GM12878 (cell line): ENCODE measurements around the gene CD3G. TPM values are rescaled to one million over a fixed set of nuclear protein-coding genes. Genes with fewer than 3 reads are reported as not detected.

Experiments used
- ATAC-seq: fragments of 200-7000 bp; cut with Tn5 transposase; 3 replicates; pipeline ENCODE4 v1.9.1; 2020; ENCODE audit warnings: mild to moderate bottlenecking, moderate library complexity
- BruUV-seq: library from RNA; stranded (reverse); fragments of 400-500 nt; replicated peaks from 2 replicates; lab custom pipeline; 2021; lab: Mats Ljungman, UMichigan
- CTCF ChIA-PET: fragments of 300-600 bp; sonication (Branson Sonifier 250); formaldehyde crosslinking; extraction: SDS; loops from one replicate; lab custom pipeline; 2021; ENCODE audit warnings: inconsistent platforms; lab: Yijun Ruan, JAX
- POLR2A ChIA-PET: fragments of 350-600 bp; formaldehyde crosslinking; extraction: SDS; loops from one replicate; lab custom pipeline; 2021; ENCODE audit warnings: inconsistent platforms; lab: Charles Lee
- RAD21 ChIA-PET: fragments of 300-600 bp; sonication (Branson Sonifier 250); formaldehyde crosslinking; loops from one replicate; lab custom pipeline; 2023; ENCODE audit warnings: antibody characterized with exemption; ENCODE audit not compliant: unreplicated experiment; lab: Charles Lee
- SMC1A ChIA-PET: fragments of 300-600 bp; sonication (Branson Sonifier 250); formaldehyde crosslinking; loops from one replicate; lab custom pipeline; 2023; ENCODE audit not compliant: unreplicated experiment, uncharacterized antibody; lab: Charles Lee
- DNase-seq: peaks from one replicate; pipeline ENCODE4 v3.0.0-alpha.2; 2011; ENCODE audit warnings: low read depth, low spot score
- FAIRE-seq: peaks from 3 replicates; lab custom pipeline; 2011; peaks lifted over from hg19 to GRCh38; lab: Jason Lieb, UNC
- H2AFZ ChIP-seq: 2 replicates; pipeline ENCODE4 v1.6.0; 2011; ENCODE audit warnings: low read depth, low read length, control low read depth; ENCODE audit not compliant: control insufficient read depth
- H3K27ac ChIP-seq: 2 replicates; pipeline ENCODE4 v1.5.1; 2011; ENCODE audit warnings: control low read depth; ENCODE audit not compliant: control insufficient read depth, insufficient read depth
- H3K27me3 ChIP-seq, 2 experiments: replicated peaks in 1 of 2; 2 replicates each; pipeline versions ENCODE4 v1.6.0 to v1.6.1; 2011; ENCODE audit warnings: low read length in 1 of 2; ENCODE audit not compliant: control insufficient read depth in 2 of 2, insufficient read depth in 2 of 2
- H3K36me3 ChIP-seq, 2 experiments: 2 replicates each; pipeline ENCODE4 v1.5.1; 2011; ENCODE audit warnings: low read length in 1 of 2; ENCODE audit not compliant: control insufficient read depth in 2 of 2, insufficient read depth in 2 of 2
- H3K4me1 ChIP-seq: 2 replicates; pipeline ENCODE4 v1.6.1; 2011; ENCODE audit warnings: mild to moderate bottlenecking, low read length, moderate library complexity, mixed read lengths; ENCODE audit not compliant: control insufficient read depth, insufficient read depth
- H3K4me2 ChIP-seq: 2 replicates; pipeline ENCODE4 v1.6.0; 2011; ENCODE audit warnings: control low read depth; ENCODE audit not compliant: control insufficient read depth, insufficient read depth
- H3K4me3 ChIP-seq: fragments of 200-600 bp; sonication (generic); 2 replicates; pipeline ENCODE4 v1.5.1; 2016
- H3K79me2 ChIP-seq: 2 replicates; pipeline ENCODE4 v1.6.0; 2011; ENCODE audit warnings: low read length; ENCODE audit not compliant: control insufficient read depth, insufficient read depth
- H3K9ac ChIP-seq: 2 replicates; pipeline ENCODE4 v1.8.0; 2011; ENCODE audit warnings: low read length, control low read depth, mixed read lengths; ENCODE audit not compliant: control insufficient read depth, insufficient read depth
- H3K9me3 ChIP-seq: replicated peaks from 3 replicates; pipeline ENCODE4 v1.5.1; 2011; ENCODE audit warnings: mild to moderate bottlenecking, low read length; ENCODE audit not compliant: control insufficient read depth, insufficient read depth
- H4K20me1 ChIP-seq: 2 replicates; pipeline ENCODE4 v1.6.0; 2011; ENCODE audit not compliant: control insufficient read depth, insufficient read depth
- MEF2B ChIP-seq: fragments of 450-650 bp; IDR thresholded peaks from 2 replicates; pipeline ENCODE4 v1.6.1; 2018; ENCODE audit warnings: mild to moderate bottlenecking, moderate library complexity; ENCODE audit not compliant: partially characterized antibody, poor library complexity, severe bottlenecking
- PKNOX1 ChIP-seq: fragments of 450-650 bp; IDR thresholded peaks from 2 replicates; pipeline ENCODE4 v1.6.1; 2016; ENCODE audit warnings: mild to moderate bottlenecking
- USF2 ChIP-seq: IDR thresholded peaks from 2 replicates; pipeline ENCODE4 v1.6.1; 2011; ENCODE audit warnings: low read depth, low read length, improper control_type of control experiment, borderline replicate concordance
- WGBS: methylation state at CpG from one replicate; pipeline ENCODE4 v1.1.6; 2016; ENCODE audit warnings: low lambda C conversion rate; ENCODE audit not compliant: insufficient replicate concordance, insufficient coverage; ENCODE audit errors: missing lambda C conversion rate; 5-methylcytosine and 5-hydroxymethylcytosine counted together
- in situ Hi-C: fragments of 300-500 bp; cut with MboI; formaldehyde crosslinking; loops from 9 replicates; pipeline ENCODE4 v1.14.3; 2018; ENCODE audit warnings: mixed read lengths
- intact Hi-C: fragments of 100-400 bp; cut with micrococcal nuclease; formaldehyde crosslinking; loops from one replicate; pipeline ENCODE4 v1.14.2; 2022; ENCODE audit not compliant: unreplicated experiment
- polyA plus RNA-seq, 11 experiments: library from polyadenylated mRNA; depleted of rRNA in 4 of 11; unstranded in 6 of 11; stranded (reverse) in 5 of 11; fragments of >200 nt; fragmentation: Nextera tagmentation in 4 of 11; fragmentation: Illumina TruSeq in 1 of 11; extraction: Ambion mirVana in 4 of 11; extraction: Trizol in 1 of 11; gene quantifications; 1 replicate in 1 of 11; 2 replicates in 10 of 11; pipeline versions ENCODE4 v1.2.1 to v1.2.3, GENCODE V29; 2011 to 2016; ENCODE audit warnings: inconsistent platforms in 2 of 11, missing spikeins in 2 of 11, low read depth in 1 of 11
- total RNA-seq, 4 experiments: library from RNA; depleted of rRNA in 3 of 4; stranded (reverse); fragments of >200 nt in 3 of 4; fragmentation: Illumina TruSeq in 1 of 4; extraction: Trizol in 1 of 4; gene quantifications; 2 replicates each; pipeline versions ENCODE4 v1.2.1 to v1.2.3, GENCODE V29; 2013 to 2021

The CD3G gene
- total and polyA plus RNA-seq, 10 of the 15 experiments (the other 5 are each of a cell fraction or from before 2014, with no cell fraction given): 0.10 to 0.16 (median 0.13) TPM; not detected in 7

GRCh38 chr11:118343248-118343647 is 896 bp upstream of the CD3G start:
- no peaks in the 10 kb centered on the region for H3K36me3 ChIP-seq
- no peak for TF ChIP-seq USF2
- TF ChIP-seq MEF2B: peak; percentile 15
- TF ChIP-seq PKNOX1: peak; percentile 84
- TF ChIP-seq, all 136 proteins: peak for 2
- ChIA-PET CTCF (interaction anchor here (0.7 to 1.1 kb wide), 2 partner anchors 47 to 48 kb away, joined by 3 to 4 read pairs; no protein-coding TSS in a partner anchor), RAD21 (interaction anchor here (0.6 to 1.1 kb wide), 2 partner anchors 11 to 145 kb away, joined by 3 read pairs; no protein-coding TSS in a partner anchor), POLR2A (no interaction called here), SMC1A (interaction anchor here (1.2 kb wide), 2 partner anchors 34 to 66 kb away, joined by 3 to 4 read pairs; no protein-coding TSS in a partner anchor)
- intact Hi-C loops: no loop called here
- Histone ChIP-seq H3K4me1 (no peaks in the 10 kb centered on the region), H3K27ac (no peak overlapping the region), H2AFZ (no peak overlapping the region), H3K4me2 (no peak overlapping the region), H4K20me1 (no peaks in the 10 kb centered on the region), H3K4me3 (no peak overlapping the region), H3K27me3 (no peaks in the 10 kb centered on the region; a peak in 1 of 4 replicates), H3K9ac (no peak overlapping the region), H3K9me3 (no peaks in the 10 kb centered on the region), H3K79me2 (no peaks in the 10 kb centered on the region)
- 38% methylated on average over 9 of the region's 9 CpGs for WGBS
- BruUV-seq: no TSS peak
- FAIRE-seq (no peak), ATAC-seq (peak; percentile 63), DNase-seq (no peak)
- in situ Hi-C loops: no loop called here
